CMK (cell line): ENCODE data around the gene PDGFD.

Experiments
- DNase-seq: peaks from one replicate; pipeline ENCODE4 v3.0.0-alpha.2; 2010; ENCODE audit warnings: low read depth

The PDGFD gene

GRCh38 chr11:104164028-104164520 is at the start of gene PDGFD:
TSS of gene PDGFD (minus strand) at chr11:104164147.
- peak; percentile 5 for DNase-seq

- no peak for DNase-seq
Observed at GRCh38 chr11:104206936-104207335, 43.0 kb upstream of the PDGFD start.

- DNase-seq, result no peak
Observed at GRCh38 chr11:104205838-104206237, 41.9 kb upstream of the PDGFD start.

- DNase-seq, result no peak
Observed at GRCh38 chr11:104200688-104201087, 36.7 kb upstream of the PDGFD start.

GRCh38 chr11:104199053-104199452 is 35.1 kb upstream of the PDGFD start:
- no peak for DNase-seq

GRCh38 chr11:104198576-104198975 is 34.6 kb upstream of the PDGFD start:
- DNase-seq, result no peak

- no peak for DNase-seq
Observed at GRCh38 chr11:104191124-104191523, 27.2 kb upstream of the PDGFD start.

- DNase-seq, result no peak
Observed at GRCh38 chr11:104183593-104183992, 19.6 kb upstream of the PDGFD start.

- DNase-seq, result no peak
Observed at GRCh38 chr11:104175769-104176168, 11.8 kb upstream of the PDGFD start.

GRCh38 chr11:104169091-104169490 is 5.1 kb upstream of the PDGFD start:
- no peak for DNase-seq

- no peak for DNase-seq
Observed at GRCh38 chr11:104165014-104165413, 1.1 kb upstream of the PDGFD start.

- no peak for DNase-seq
Observed at GRCh38 chr11:104163100-104164027, 583 bp downstream of the PDGFD start.

- DNase-seq, result no peak
Observed at GRCh38 chr11:104161751-104162450, 2.0 kb downstream of the PDGFD start.

GRCh38 chr11:104159356-104159755 is 4.6 kb downstream of the PDGFD start:
- DNase-seq, result no peak

- no peak for DNase-seq
Observed at GRCh38 chr11:104155375-104155774, 8.6 kb downstream of the PDGFD start.

- DNase-seq, result no peak
Observed at GRCh38 chr11:104154296-104154695, 9.7 kb downstream of the PDGFD start.

- DNase-seq, result no peak
Observed at GRCh38 chr11:104152941-104153505, 10.9 kb downstream of the PDGFD start.

GRCh38 chr11:104151404-104152204 is 12.3 kb downstream of the PDGFD start:
- no peak for DNase-seq

- no peak for DNase-seq
Observed at GRCh38 chr11:104148706-104149105, 15.2 kb downstream of the PDGFD start.

- DNase-seq, result no peak
Observed at GRCh38 chr11:104148074-104148473, 15.9 kb downstream of the PDGFD start.

- no peak for DNase-seq
Observed at GRCh38 chr11:104146943-104147342, 17.0 kb downstream of the PDGFD start.

- DNase-seq, result no peak
Observed at GRCh38 chr11:104146421-104146820, 17.5 kb downstream of the PDGFD start.
